ENCODE results near the gene OPCML.

OPCML gene

GRCh38 chr11:133176748-133177147, 355.6 kb downstream of the OPCML start:
- ChIA-PET CTCF (no interaction called here), POLR2A (no interaction called here)
- no peak for DNase-seq (ENCODE audit: extremely low spot score)
- no peak for TF ChIP-seq CTCF (IDR thresholded peaks at IDR 0.05; ENCODE audit: control extremely low read depth, extremely low read depth, low read depth, missing control alignments)

GRCh38 chr11:133175103-133175502, 357.2 kb downstream of the OPCML start:
- TF ChIP-seq CTCF (IDR thresholded peaks at IDR 0.05; ENCODE audit: control extremely low read depth, extremely low read depth, low read depth, missing control alignments) = no peak
- ChIA-PET POLR2A (interaction anchor here (0.7 kb wide), 1 partner anchor 200 kb away, joined by 5 read pairs; no protein-coding TSS in a partner anchor), CTCF (no interaction called here)
- DNase-seq (ENCODE audit: extremely low spot score) = no peak

GRCh38 chr11:133173810-133174412, 358.4 kb downstream of the OPCML start:
- CTCF ChIA-PET = no interaction called here
- no peak for DNase-seq (ENCODE audit: extremely low spot score)
- POLR2A ChIA-PET = interaction anchor here (0.6 kb wide), 1 partner anchor 44 kb away, joined by 3 read pairs; no protein-coding TSS in a partner anchor
- no peak for TF ChIP-seq CTCF (IDR thresholded peaks at IDR 0.05; ENCODE audit: control extremely low read depth, extremely low read depth, low read depth, missing control alignments)

- ChIA-PET CTCF (interaction anchor here (1.3 kb wide), 1 partner anchor 9 kb away, joined by 3 read pairs; no protein-coding TSS in a partner anchor), POLR2A (no interaction called here)
These were observed 360.0 kb downstream of the OPCML start for GRCh38 chr11:133172349-133172748.

GRCh38 chr11:133171374-133171773, 360.9 kb downstream of the OPCML start:
- DNase-seq (ENCODE audit: extremely low spot score) = no peak
- CTCF ChIA-PET = no interaction called here
- no peak for TF ChIP-seq CTCF (IDR thresholded peaks at IDR 0.05; ENCODE audit: control extremely low read depth, extremely low read depth, low read depth, missing control alignments)
- POLR2A ChIA-PET = no interaction called here

More at GRCh38 chr11:133172349-133172748, 360.0 kb downstream of the OPCML start:
- TF ChIP-seq CTCF (IDR thresholded peaks at IDR 0.05; ENCODE audit: control extremely low read depth, extremely low read depth, low read depth, missing control alignments) = no peak
- DNase-seq (ENCODE audit: extremely low spot score) = no peak

- ChIA-PET CTCF (interaction anchor here (1.3 to 2.7 kb wide), 2 partner anchors 10 to 35 kb away, joined by 3 to 7 read pairs; no protein-coding TSS in a partner anchor), POLR2A (no interaction called here)
- no peak for TF ChIP-seq CTCF (IDR thresholded peaks at IDR 0.05; ENCODE audit: control extremely low read depth, extremely low read depth, low read depth, missing control alignments)
- no peak for DNase-seq (ENCODE audit: extremely low spot score)
These were observed 364.3 kb downstream of the OPCML start for GRCh38 chr11:133168016-133168415.
